ENCODE results near the gene DNAJB11. TPM values are rescaled to one million over a fixed set of nuclear protein-coding genes. Genes with fewer than 3 reads are reported as not detected.

The DNAJB11 gene
- total RNA-seq, 1 donor from 2014 or later, result 94.5 TPM

- DNase-seq (ENCODE audit: low read depth) (no peak), FAIRE-seq (no peak)
- TF ChIP-seq CTCF (IDR thresholded peaks at IDR 0.05; ENCODE audit: insufficient read depth, low read length, severe bottlenecking), result no peak
- Histone ChIP-seq H3K36me3 (ENCODE audit: control insufficient read depth, insufficient read depth, low read length) (no peaks in the 10 kb centered on the region), H3K4me3 (ENCODE audit: low read depth, low read length) (no peak overlapping the region), H3K27me3 (ENCODE audit: control insufficient read depth, insufficient read depth, low read length) (no peaks in the 10 kb centered on the region)
Measured at GRCh38 chr3:186593862-186594261, 23.3 kb downstream of the DNAJB11 start.

GRCh38 chr3:186594591-186595113, 24.1 kb downstream of the DNAJB11 start:
- TF ChIP-seq CTCF (IDR thresholded peaks at IDR 0.05; ENCODE audit: insufficient read depth, low read length, severe bottlenecking), result no peak
- Histone ChIP-seq H3K4me3 (ENCODE audit: low read depth, low read length) (no peak overlapping the region), H3K27me3 (ENCODE audit: control insufficient read depth, insufficient read depth, low read length) (no peaks in the 10 kb centered on the region), H3K36me3 (ENCODE audit: control insufficient read depth, insufficient read depth, low read length) (no peaks in the 10 kb centered on the region)
- no peak for FAIRE-seq
- DNase-seq (ENCODE audit: low read depth), result no peak

GRCh38 chr3:186596568-186597287, 26.2 kb downstream of the DNAJB11 start:
- Histone ChIP-seq H3K4me3 (ENCODE audit: low read depth, low read length) (no peak overlapping the region), H3K27me3 (ENCODE audit: control insufficient read depth, insufficient read depth, low read length) (no peaks in the 10 kb centered on the region), H3K36me3 (ENCODE audit: control insufficient read depth, insufficient read depth, low read length) (no peaks in the 10 kb centered on the region)
- FAIRE-seq (no peak), DNase-seq (ENCODE audit: low read depth) (peak; percentile 75)
- TF ChIP-seq CTCF (IDR thresholded peaks at IDR 0.05; ENCODE audit: insufficient read depth, low read length, severe bottlenecking), result no peak

- no peaks in the 10 kb centered on the region for H3K36me3 ChIP-seq (ENCODE audit: control insufficient read depth, insufficient read depth, low read length)
- no peak for FAIRE-seq
- H3K4me3 ChIP-seq (ENCODE audit: low read depth, low read length), result no peak overlapping the region
- H3K27me3 ChIP-seq (ENCODE audit: control insufficient read depth, insufficient read depth, low read length), result no peaks in the 10 kb centered on the region
- peak; percentile 40 for DNase-seq (ENCODE audit: low read depth)
- no peak for TF ChIP-seq CTCF (IDR thresholded peaks at IDR 0.05; ENCODE audit: insufficient read depth, low read length, severe bottlenecking)
Measured at GRCh38 chr3:186598108-186598784, 27.7 kb downstream of the DNAJB11 start.

- TF ChIP-seq CTCF (IDR thresholded peaks at IDR 0.05; ENCODE audit: insufficient read depth, low read length, severe bottlenecking), result no peak
- no peak for DNase-seq (ENCODE audit: low read depth)
- H3K4me3 ChIP-seq (ENCODE audit: low read depth, low read length), result no peak overlapping the region
- no peaks in the 10 kb centered on the region for H3K36me3 ChIP-seq (ENCODE audit: control insufficient read depth, insufficient read depth, low read length)
- H3K27me3 ChIP-seq (ENCODE audit: control insufficient read depth, insufficient read depth, low read length), result no peaks in the 10 kb centered on the region
- no peak for FAIRE-seq
Measured at GRCh38 chr3:186598794-186599141, 28.2 kb downstream of the DNAJB11 start.
